ENCODE measurements around the gene SLC2A11.

SLC2A11 gene

GRCh38 chr22:23888615-23889401, 31.1 kb downstream of the SLC2A11 start:
- DNase-seq (ENCODE audit: low read depth), result peak; percentile 23
- H3K4me3 ChIP-seq (ENCODE audit: low read depth, low read length), result no peak overlapping the region
- no peak for TF ChIP-seq MAX (IDR thresholded peaks at IDR 0.05; ENCODE audit: low read depth, low read length)
- no peak for TF ChIP-seq POLR2A (IDR thresholded peaks at IDR 0.05; ENCODE audit: extremely low read depth, insufficient read length)
- no peak for TF ChIP-seq CTCF (IDR thresholded peaks at IDR 0.05; ENCODE audit: low read depth, low read length)
- TF ChIP-seq MYC (IDR thresholded peaks at IDR 0.05; ENCODE audit: low read depth, low read length), result no peak

GRCh38 chr22:23889620-23890019, 31.9 kb downstream of the SLC2A11 start:
- no peak for TF ChIP-seq POLR2A (IDR thresholded peaks at IDR 0.05; ENCODE audit: extremely low read depth, insufficient read length)
- TF ChIP-seq MAX (IDR thresholded peaks at IDR 0.05; ENCODE audit: low read depth, low read length), result no peak
- no peak overlapping the region for H3K4me3 ChIP-seq (ENCODE audit: low read depth, low read length)
- DNase-seq (ENCODE audit: low read depth), result no peak

GRCh38 chr22:23891726-23892125, 34.1 kb downstream of the SLC2A11 start:
- no peak for DNase-seq (ENCODE audit: low read depth)
- TF ChIP-seq CTCF (IDR thresholded peaks at IDR 0.05; ENCODE audit: low read depth, low read length), result no peak
- no peak overlapping the region for H3K4me3 ChIP-seq (ENCODE audit: low read depth, low read length)

GRCh38 chr22:23892130-23892529, 34.5 kb downstream of the SLC2A11 start:
- TF ChIP-seq POLR2A (IDR thresholded peaks at IDR 0.05; ENCODE audit: extremely low read depth, insufficient read length) (no peak), CTCF (IDR thresholded peaks at IDR 0.05; ENCODE audit: low read depth, low read length) (no peak), MAX (IDR thresholded peaks at IDR 0.05; ENCODE audit: low read depth, low read length) (no peak), MYC (IDR thresholded peaks at IDR 0.05; ENCODE audit: low read depth, low read length) (no peak)
- H3K4me3 ChIP-seq (ENCODE audit: low read depth, low read length), result no peak overlapping the region
- DNase-seq (ENCODE audit: low read depth), result no peak

- no peak overlapping the region for H3K4me3 ChIP-seq (ENCODE audit: low read depth, low read length)
- no peak for TF ChIP-seq MYC (IDR thresholded peaks at IDR 0.05; ENCODE audit: low read depth, low read length)
- no peak for TF ChIP-seq POLR2A (IDR thresholded peaks at IDR 0.05; ENCODE audit: extremely low read depth, insufficient read length)
- no peak for TF ChIP-seq MAX (IDR thresholded peaks at IDR 0.05; ENCODE audit: low read depth, low read length)
- TF ChIP-seq CTCF (IDR thresholded peaks at IDR 0.05; ENCODE audit: low read depth, low read length), result no peak
- no peak for DNase-seq (ENCODE audit: low read depth)
Measured at GRCh38 chr22:23892706-23893105, 35.0 kb downstream of the SLC2A11 start.

- DNase-seq (ENCODE audit: low read depth), result no peak
- TF ChIP-seq MAX (IDR thresholded peaks at IDR 0.05; ENCODE audit: low read depth, low read length) (no peak), CTCF (IDR thresholded peaks at IDR 0.05; ENCODE audit: low read depth, low read length) (no peak), MYC (IDR thresholded peaks at IDR 0.05; ENCODE audit: low read depth, low read length) (no peak), POLR2A (IDR thresholded peaks at IDR 0.05; ENCODE audit: extremely low read depth, insufficient read length) (no peak)
- H3K4me3 ChIP-seq (ENCODE audit: low read depth, low read length), result peak overlapping the region; percentile 62
Measured at GRCh38 chr22:23893121-23893944, 35.7 kb downstream of the SLC2A11 start.

Measured in NB4 (cell line).